Endothelial cell of umbilical vein (primary cell): Measurements from ENCODE around the gene UBA6. TPM values are rescaled to one million over a fixed set of nuclear protein-coding genes. Genes with fewer than 3 reads are reported as not detected.

Experiments used
- BruUV-seq: library from RNA; stranded (reverse); fragments of 400-500 nt; replicated peaks from 2 replicates; lab custom pipeline; 2021; lab: Mats Ljungman, UMichigan
- CTCF ChIA-PET: fragments of 300-600, 350-600 bp; sonication (Branson Sonifier 250); formaldehyde crosslinking; loops from one replicate; lab custom pipeline; 2021; ENCODE audit warnings: antibody characterized with exemption, inconsistent platforms; lab: Charles Lee
- POLR2A ChIA-PET: fragments of 300-600, 350-600 bp; sonication (Branson Sonifier 250); formaldehyde crosslinking; loops from one replicate; lab custom pipeline; 2021; ENCODE audit warnings: antibody characterized with exemption, inconsistent platforms; lab: Charles Lee
- DNase-seq: peaks from one replicate; pipeline ENCODE4 v3.0.0-alpha.2; 2011; ENCODE audit warnings: low read depth, low spot score
- FAIRE-seq: peaks from 2 replicates; lab custom pipeline; 2011; peaks lifted over from hg19 to GRCh38; lab: Jason Lieb, UNC
- H2AFZ ChIP-seq: 2 replicates; pipeline ENCODE4 v1.6.0; 2012; ENCODE audit warnings: low read depth, low read length, control low read depth, inconsistent platforms
- H3K27ac ChIP-seq: 2 replicates; pipeline ENCODE4 v1.5.1; 2011; ENCODE audit warnings: low read depth, mild to moderate bottlenecking, control low read depth, low read length, moderate library complexity; ENCODE audit not compliant: insufficient read depth
- H3K27me3 ChIP-seq, 2 experiments: 2 replicates each; pipeline versions ENCODE4 v1.6.0 to v1.6.1; 2011; ENCODE audit warnings: low read length in 2 of 2, mixed read lengths in 1 of 2; ENCODE audit not compliant: control insufficient read depth in 2 of 2, insufficient read depth in 2 of 2
- H3K36me3 ChIP-seq, 2 experiments: 2 replicates in 1 of 2; 3 replicates in 1 of 2; pipeline ENCODE4 v1.5.1; 2011; ENCODE audit warnings: low read length in 2 of 2, mild to moderate bottlenecking in 1 of 2, moderate library complexity in 1 of 2; ENCODE audit not compliant: control insufficient read depth in 2 of 2, insufficient read depth in 2 of 2; ENCODE audit errors: extremely low read depth in 1 of 2
- H3K4me1 ChIP-seq: 3 replicates; pipeline ENCODE4 v1.5.1; 2011; ENCODE audit warnings: mild to moderate bottlenecking, low read length; ENCODE audit not compliant: control insufficient read depth, insufficient read depth; ENCODE audit errors: extremely low read depth
- H3K4me2 ChIP-seq: 2 replicates; pipeline ENCODE4 v1.6.1; 2011; ENCODE audit warnings: low read length, control low read depth, mixed read lengths; ENCODE audit not compliant: insufficient read depth
- H3K4me3 ChIP-seq, 3 experiments: fragments of 200-600 bp in 1 of 3; sonication (generic), shearing (Covaris generic) in 1 of 3; replicated peaks in 1 of 3; 2 replicates each; pipeline ENCODE4 v1.5.1; 2011 to 2016; ENCODE audit warnings: control low read depth in 3 of 3, low read length in 3 of 3, mild to moderate bottlenecking in 2 of 3, inconsistent platforms in 1 of 3, low read depth in 1 of 3, moderate library complexity in 1 of 3; ENCODE audit not compliant: insufficient read depth in 1 of 3
- H3K79me2 ChIP-seq: 2 replicates; pipeline ENCODE4 v1.6.0; 2012; ENCODE audit warnings: low read length, inconsistent platforms; ENCODE audit not compliant: control insufficient read depth, insufficient read depth
- H3K9ac ChIP-seq: replicated peaks from 2 replicates; pipeline ENCODE3; 2011; ENCODE audit warnings: low read length, control low read depth; ENCODE audit not compliant: insufficient read depth; ENCODE audit errors: extremely low read depth
- H3K9me1 ChIP-seq: replicated peaks from 3 replicates; pipeline ENCODE4 v1.6.0; 2011; ENCODE audit warnings: mild to moderate bottlenecking, low read length; ENCODE audit not compliant: control insufficient read depth, insufficient read depth; ENCODE audit errors: extremely low read depth
- H3K9me3 ChIP-seq: replicated peaks from 2 replicates; pipeline ENCODE4 v1.5.1; 2012; ENCODE audit warnings: low read length, inconsistent platforms; ENCODE audit not compliant: control insufficient read depth, insufficient read depth
- H4K20me1 ChIP-seq: replicated peaks from 2 replicates; pipeline ENCODE3; 2011; ENCODE audit warnings: mild to moderate bottlenecking, low read length; ENCODE audit not compliant: control insufficient read depth, insufficient read depth; ENCODE audit errors: extremely low read depth
- CTCF ChIP-seq, 2 donors: IDR thresholded peaks; 1 replicate in 1 of 2; 2 replicates in 1 of 2; pipeline ENCODE4 v1.5.1; 2011; ENCODE audit warnings: low read length in 2 of 2, mild to moderate bottlenecking in 2 of 2, moderate library complexity in 2 of 2, control low read depth in 1 of 2, inconsistent platforms in 1 of 2, low read depth in 1 of 2; ENCODE audit not compliant: insufficient read depth in 1 of 2; ENCODE audit errors: extremely low read depth in 1 of 2
- EZH2 ChIP-seq: IDR thresholded peaks from 2 replicates; pipeline ENCODE4 v1.6.1; 2012; ENCODE audit warnings: borderline replicate concordance, low read depth, mild to moderate bottlenecking, moderate library complexity, low read length, inconsistent platforms; ENCODE audit not compliant: severe bottlenecking
- FOS ChIP-seq: IDR thresholded peaks from 2 replicates; pipeline ENCODE4 v1.6.1; 2011; ENCODE audit warnings: mild to moderate bottlenecking, low read length, moderate library complexity, borderline replicate concordance; ENCODE audit not compliant: insufficient read depth
- GATA2 ChIP-seq: IDR thresholded peaks from 2 replicates; pipeline ENCODE4 v1.7.0; 2011; ENCODE audit warnings: low read depth, mild to moderate bottlenecking, moderate library complexity, mixed read lengths, low read length; ENCODE audit not compliant: insufficient read length, insufficient read depth
- MYC ChIP-seq: IDR thresholded peaks from one replicate; pipeline ENCODE4 v1.6.1; 2011; ENCODE audit warnings: mild to moderate bottlenecking, low read depth, low read length
- POLR2A ChIP-seq: IDR thresholded peaks from 2 replicates; pipeline ENCODE4 v1.6.1; 2012; ENCODE audit warnings: low read depth, mild to moderate bottlenecking, control low read depth, low read length
- POLR2AphosphoS5 ChIP-seq: IDR thresholded peaks from 2 replicates; pipeline ENCODE4 v1.6.1; 2012; ENCODE audit warnings: low read depth, mild to moderate bottlenecking, control low read depth, low read length, moderate library complexity; ENCODE audit not compliant: insufficient read depth
- dilution Hi-C: fragments of 300-500 bp; cut with MboI; formaldehyde crosslinking; loops from one replicate; pipeline ENCODE4 v1.15.0; 2019; ENCODE audit warnings: low sequenced_read_pairs; ENCODE audit not compliant: extremely low pct_ligation_motif_present
- intact Hi-C: fragments of 100-400 bp; cut with micrococcal nuclease; formaldehyde crosslinking; loops from one replicate; pipeline ENCODE4 v1.10.0; 2022
- polyA plus RNA-seq, 4 experiments: library from polyadenylated mRNA; depleted of rRNA in 3 of 4; stranded (reverse) in 3 of 4; unstranded in 1 of 4; fragments of >200 nt; gene quantifications; 2 replicates each; pipeline versions ENCODE4 v1.2.1 to v1.2.3, GENCODE V29; 2011 to 2012; ENCODE audit warnings: missing spikeins in 1 of 4
- total RNA-seq: library from RNA; stranded (reverse); gene quantifications from 2 replicates; pipeline ENCODE4 v1.2.3, GENCODE V29; 2021
- TF ChIP-seq, protein P1 (sequence below): IDR thresholded peaks from 2 replicates; pipeline ENCODE4 v1.6.1; 2011; ENCODE audit not compliant: insufficient read depth, insufficient read length

UBA6 gene
- total and polyA plus RNA-seq, 2 donors (not counting 3 experiments of a cell fraction or from before 2014, with no cell fraction given): 30.9 to 96.4 TPM

GRCh38 chr4:67719953-67720617 lies 19.1 kb upstream of the UBA6 start:
- no peaks in the 10 kb centered on the region for H3K9me1 ChIP-seq
- no peaks in the 10 kb centered on the region for H4K20me1 ChIP-seq
- no TSS peak for BruUV-seq
- no peak for FAIRE-seq
- H3K9ac ChIP-seq: no peak overlapping the region
- H3K9me3 ChIP-seq: no peaks in the 10 kb centered on the region
- no peaks in the 10 kb centered on the region for H3K79me2 ChIP-seq
- H3K4me2 ChIP-seq: no peak overlapping the region
- intact Hi-C loops: no loop called here
- no peak for DNase-seq
- no peaks in the 10 kb centered on the region for H3K36me3 ChIP-seq
- no peak overlapping the region for H2AFZ ChIP-seq
- no peak overlapping the region for H3K27ac ChIP-seq
- ChIA-PET POLR2A (no interaction called here), CTCF (interaction anchor here (1.9 kb wide), 1 partner anchor 25 kb away, joined by 8 read pairs; no protein-coding TSS in a partner anchor)
- no peak overlapping the region for H3K4me3 ChIP-seq
- TF ChIP-seq EZH2: no peak
- no peak for TF ChIP-seq MYC
- TF ChIP-seq POLR2AphosphoS5: no peak
- TF ChIP-seq CTCF (IDR thresholded peaks at IDR 0.05; ENCODE audit: extremely low read depth in 1 of 2, insufficient read depth in 1 of 2, low read depth in 1 of 2, low read length in 2 of 2): no peak
- no peak for TF ChIP-seq GATA2
- TF ChIP-seq FOS: no peak
- no peak for TF ChIP-seq POLR2A
- TF ChIP-seq, protein P1, sequence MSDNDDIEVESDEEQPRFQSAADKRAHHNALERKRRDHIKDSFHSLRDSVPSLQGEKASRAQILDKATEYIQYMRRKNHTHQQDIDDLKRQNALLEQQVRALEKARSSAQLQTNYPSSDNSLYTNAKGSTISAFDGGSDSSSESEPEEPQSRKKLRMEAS: no peak
- no peaks in the 10 kb centered on the region for H3K27me3 ChIP-seq
- dilution Hi-C loops: no loop called here
- peaks cover 5% of the 10 kb centered on the region for H3K4me1 ChIP-seq
